ENCODE data around the gene CTRB2.

Gene CTRB2

DNA sequence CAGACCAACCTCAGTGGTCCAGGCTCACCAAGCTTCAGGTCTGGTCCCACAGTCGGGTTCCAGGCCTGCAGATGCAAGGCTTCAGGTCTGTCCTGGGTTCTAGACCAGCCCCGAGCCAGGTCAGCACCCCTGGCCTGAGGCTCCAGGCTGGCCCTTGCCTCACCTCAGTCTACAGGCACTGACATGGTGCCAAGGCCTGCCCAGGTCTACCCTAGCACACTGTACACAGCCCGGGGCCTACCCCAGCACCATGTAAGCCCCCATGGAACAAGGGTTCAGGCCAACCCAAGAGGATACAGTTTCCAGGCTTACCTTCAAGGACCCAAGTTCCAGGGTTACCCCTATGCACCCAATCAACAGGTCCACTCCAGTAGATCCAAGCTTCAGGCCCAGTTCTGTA lies 31.9 kb downstream of the CTRB2 start:
- no peak for DNase-seq (ENCODE audit: low read depth in 1 of 2, low spot score in 1 of 2)

DNA sequence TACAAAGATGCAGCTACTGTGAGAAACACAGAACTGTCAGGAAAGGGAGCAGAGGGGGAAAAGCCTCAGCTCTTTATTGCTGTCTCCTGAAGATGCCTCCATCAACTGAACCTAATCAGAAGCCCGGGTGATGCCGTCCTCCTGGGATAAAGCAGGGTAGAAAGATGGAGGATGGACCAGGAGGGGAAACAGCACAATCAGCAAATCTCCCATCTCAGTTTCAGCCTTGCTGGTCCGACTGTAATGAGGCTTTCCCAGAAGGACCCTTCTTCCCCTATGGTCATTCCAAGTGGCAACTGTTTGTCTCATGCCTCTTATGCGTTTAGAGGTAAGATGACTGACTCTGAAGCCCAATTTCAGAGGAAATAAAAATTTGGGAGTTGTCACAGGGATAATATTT lies 34.4 kb downstream of the CTRB2 start:
- DNase-seq (ENCODE audit: low read depth in 1 of 2, low spot score in 1 of 2) = no peak

DNA sequence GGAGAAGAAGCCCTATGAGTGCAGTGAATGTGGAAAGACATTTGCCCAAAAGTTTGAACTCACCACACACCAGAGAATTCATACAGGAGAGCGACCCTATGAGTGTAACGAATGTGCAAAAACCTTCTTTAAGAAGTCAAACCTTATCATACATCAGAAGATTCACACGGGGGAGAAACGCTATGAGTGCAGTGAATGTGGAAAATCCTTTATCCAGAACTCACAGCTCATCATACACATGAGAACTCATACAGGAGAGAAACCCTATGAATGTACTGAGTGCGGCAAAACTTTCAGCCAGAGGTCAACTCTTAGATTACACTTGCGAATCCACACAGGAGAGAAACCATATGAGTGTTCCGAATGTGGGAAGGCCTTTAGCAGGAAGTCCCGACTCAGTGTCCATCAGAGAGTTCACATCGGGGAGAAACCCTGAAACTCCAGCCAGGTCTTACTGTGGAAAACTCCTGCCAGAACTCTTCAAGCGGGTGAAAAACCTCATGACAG lies 37.0 kb downstream of the CTRB2 start:
- DNase-seq (ENCODE audit: low read depth in 1 of 2, low spot score in 1 of 2) = no peak

DNA sequence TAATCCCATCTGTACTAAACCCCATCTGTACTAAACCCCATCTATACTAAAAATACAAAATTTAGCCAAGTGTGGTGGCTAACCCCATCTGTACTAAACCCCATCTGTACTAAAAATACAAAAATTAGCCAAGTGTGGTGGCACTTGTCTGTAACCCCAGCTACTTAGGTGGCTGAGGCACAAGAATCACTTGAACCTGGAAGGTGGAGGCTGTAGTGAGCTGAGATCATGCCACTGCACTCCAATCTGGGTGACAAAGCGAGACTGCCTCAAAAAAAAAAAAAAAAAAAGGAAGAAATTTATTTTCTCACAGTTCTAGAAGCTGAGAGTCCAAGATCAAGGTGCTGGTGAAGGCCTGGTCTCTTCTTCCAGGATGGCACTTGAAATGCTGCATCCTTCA lies 46.6 kb downstream of the CTRB2 start:
- DNase-seq (ENCODE audit: low read depth in 1 of 2, low spot score in 1 of 2) = no peak

Measured in activated T-helper 1 cell treated with anti-CD3 and anti-CD28 coated beads, Interleukin-2, amount 50 U/mL, for 16 hours (primary cell).